Measurements from ENCODE around the gene BMPR1A. TPM values are rescaled to one million over a fixed set of nuclear protein-coding genes. Genes with fewer than 3 reads are reported as not detected.

BMPR1A gene
- total and polyA plus RNA-seq, 9 of the 15 experiments (the other 6 are each of a cell fraction or from before 2014, with no cell fraction given) = 1.6 to 17.5 (median 9.1) TPM

DNA sequence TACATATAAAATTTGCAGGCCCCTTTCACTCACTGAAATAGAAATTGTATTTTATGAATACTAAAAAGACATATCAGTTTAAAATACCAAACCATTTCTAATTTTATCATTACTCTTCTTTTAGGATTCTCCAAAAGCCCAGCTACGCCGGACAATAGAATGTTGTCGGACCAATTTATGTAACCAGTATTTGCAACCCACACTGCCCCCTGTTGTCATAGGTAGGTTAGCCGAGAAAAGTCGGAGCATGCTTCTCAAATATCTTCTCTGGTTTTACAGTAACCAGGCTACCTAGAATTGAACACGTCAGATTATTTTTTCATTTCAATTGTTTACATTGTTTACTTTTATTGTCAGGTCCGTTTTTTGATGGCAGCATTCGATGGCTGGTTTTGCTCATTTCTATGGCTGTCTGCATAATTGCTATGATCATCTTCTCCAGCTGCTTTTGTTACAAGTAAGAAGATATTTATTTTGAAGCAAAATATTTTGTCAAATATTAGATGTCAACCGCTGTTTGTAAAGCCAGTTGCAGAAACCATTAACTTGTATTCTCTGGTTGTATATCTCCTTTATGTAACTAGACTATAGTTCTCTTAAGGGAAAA is 143.4 kb downstream of the BMPR1A start (continued):
- TF ChIP-seq, protein P1, sequence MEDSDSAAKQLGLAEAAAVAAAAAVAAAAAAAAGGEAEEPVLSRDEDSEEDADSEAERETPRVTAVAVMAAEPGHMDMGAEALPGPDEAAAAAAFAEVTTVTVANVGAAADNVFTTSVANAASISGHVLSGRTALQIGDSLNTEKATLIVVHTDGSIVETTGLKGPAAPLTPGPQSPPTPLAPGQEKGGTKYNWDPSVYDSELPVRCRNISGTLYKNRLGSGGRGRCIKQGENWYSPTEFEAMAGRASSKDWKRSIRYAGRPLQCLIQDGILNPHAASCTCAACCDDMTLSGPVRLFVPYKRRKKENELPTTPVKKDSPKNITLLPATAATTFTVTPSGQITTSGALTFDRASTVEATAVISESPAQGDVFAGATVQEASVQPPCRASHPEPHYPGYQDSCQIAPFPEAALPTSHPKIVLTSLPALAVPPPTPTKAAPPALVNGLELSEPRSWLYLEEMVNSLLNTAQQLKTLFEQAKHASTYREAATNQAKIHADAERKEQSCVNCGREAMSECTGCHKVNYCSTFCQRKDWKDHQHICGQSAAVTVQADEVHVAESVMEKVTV (CRISPR knock-in tag; IDR thresholded peaks at IDR 0.05) = peak; percentile 65
- TF ChIP-seq TFAM (CRISPR knock-in tag; conservative IDR thresholded peaks at IDR 0.05) = no peak
- no peak for TF ChIP-seq MCM3 (IDR thresholded peaks at IDR 0.05)
- TF ChIP-seq, protein P2, sequence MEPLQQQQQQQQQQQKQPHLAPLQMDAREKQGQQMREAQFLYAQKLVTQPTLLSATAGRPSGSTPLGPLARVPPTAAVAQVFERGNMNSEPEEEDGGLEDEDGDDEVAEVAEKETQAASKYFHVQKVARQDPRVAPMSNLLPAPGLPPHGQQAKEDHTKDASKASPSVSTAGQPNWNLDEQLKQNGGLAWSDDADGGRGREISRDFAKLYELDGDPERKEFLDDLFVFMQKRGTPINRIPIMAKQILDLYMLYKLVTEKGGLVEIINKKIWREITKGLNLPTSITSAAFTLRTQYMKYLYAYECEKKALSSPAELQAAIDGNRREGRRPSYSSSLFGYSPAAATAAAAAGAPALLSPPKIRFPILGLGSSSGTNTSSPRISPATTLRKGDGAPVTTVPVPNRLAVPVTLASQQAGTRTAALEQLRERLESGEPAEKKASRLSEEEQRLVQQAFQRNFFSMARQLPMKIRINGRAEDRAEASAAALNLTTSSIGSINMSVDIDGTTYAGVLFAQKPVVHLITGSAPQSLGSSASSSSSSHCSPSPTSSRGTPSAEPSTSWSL (CRISPR knock-in tag; IDR thresholded peaks at IDR 0.05; ENCODE audit: borderline replicate concordance) = no peak
- TF ChIP-seq MBD2 (IDR thresholded peaks at IDR 0.05; ENCODE audit: borderline replicate concordance, low read depth) = no peak
- TF ChIP-seq, protein P3, sequence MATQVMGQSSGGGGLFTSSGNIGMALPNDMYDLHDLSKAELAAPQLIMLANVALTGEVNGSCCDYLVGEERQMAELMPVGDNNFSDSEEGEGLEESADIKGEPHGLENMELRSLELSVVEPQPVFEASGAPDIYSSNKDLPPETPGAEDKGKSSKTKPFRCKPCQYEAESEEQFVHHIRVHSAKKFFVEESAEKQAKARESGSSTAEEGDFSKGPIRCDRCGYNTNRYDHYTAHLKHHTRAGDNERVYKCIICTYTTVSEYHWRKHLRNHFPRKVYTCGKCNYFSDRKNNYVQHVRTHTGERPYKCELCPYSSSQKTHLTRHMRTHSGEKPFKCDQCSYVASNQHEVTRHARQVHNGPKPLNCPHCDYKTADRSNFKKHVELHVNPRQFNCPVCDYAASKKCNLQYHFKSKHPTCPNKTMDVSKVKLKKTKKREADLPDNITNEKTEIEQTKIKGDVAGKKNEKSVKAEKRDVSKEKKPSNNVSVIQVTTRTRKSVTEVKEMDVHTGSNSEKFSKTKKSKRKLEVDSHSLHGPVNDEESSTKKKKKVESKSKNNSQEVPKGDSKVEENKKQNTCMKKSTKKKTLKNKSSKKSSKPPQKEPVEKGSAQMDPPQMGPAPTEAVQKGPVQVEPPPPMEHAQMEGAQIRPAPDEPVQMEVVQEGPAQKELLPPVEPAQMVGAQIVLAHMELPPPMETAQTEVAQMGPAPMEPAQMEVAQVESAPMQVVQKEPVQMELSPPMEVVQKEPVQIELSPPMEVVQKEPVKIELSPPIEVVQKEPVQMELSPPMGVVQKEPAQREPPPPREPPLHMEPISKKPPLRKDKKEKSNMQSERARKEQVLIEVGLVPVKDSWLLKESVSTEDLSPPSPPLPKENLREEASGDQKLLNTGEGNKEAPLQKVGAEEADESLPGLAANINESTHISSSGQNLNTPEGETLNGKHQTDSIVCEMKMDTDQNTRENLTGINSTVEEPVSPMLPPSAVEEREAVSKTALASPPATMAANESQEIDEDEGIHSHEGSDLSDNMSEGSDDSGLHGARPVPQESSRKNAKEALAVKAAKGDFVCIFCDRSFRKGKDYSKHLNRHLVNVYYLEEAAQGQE (IDR thresholded peaks at IDR 0.05; ENCODE audit: borderline replicate concordance) = peak; percentile 72; the same call in 1 of the 2 replicates
- TF ChIP-seq, protein P3 (CRISPR knock-in tag; IDR thresholded peaks at IDR 0.05; ENCODE audit: low read depth) = no peak
- TF ChIP-seq, protein P4, sequence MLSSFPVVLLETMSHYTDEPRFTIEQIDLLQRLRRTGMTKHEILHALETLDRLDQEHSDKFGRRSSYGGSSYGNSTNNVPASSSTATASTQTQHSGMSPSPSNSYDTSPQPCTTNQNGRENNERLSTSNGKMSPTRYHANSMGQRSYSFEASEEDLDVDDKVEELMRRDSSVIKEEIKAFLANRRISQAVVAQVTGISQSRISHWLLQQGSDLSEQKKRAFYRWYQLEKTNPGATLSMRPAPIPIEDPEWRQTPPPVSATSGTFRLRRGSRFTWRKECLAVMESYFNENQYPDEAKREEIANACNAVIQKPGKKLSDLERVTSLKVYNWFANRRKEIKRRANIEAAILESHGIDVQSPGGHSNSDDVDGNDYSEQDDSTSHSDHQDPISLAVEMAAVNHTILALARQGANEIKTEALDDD (IDR thresholded peaks at IDR 0.05) = no peak
- TF ChIP-seq, protein P5, sequence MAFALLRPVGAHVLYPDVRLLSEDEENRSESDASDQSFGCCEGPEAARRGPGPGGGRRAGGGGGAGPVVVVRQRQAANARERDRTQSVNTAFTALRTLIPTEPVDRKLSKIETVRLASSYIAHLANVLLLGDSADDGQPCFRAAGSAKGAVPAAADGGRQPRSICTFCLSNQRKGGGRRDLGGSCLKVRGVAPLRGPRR (CRISPR knock-in tag; IDR thresholded peaks at IDR 0.05) = no peak
- TF ChIP-seq HDAC6 (IDR thresholded peaks at IDR 0.05; ENCODE audit: low read depth, low read length) = no peak
- TF ChIP-seq, protein P6, sequence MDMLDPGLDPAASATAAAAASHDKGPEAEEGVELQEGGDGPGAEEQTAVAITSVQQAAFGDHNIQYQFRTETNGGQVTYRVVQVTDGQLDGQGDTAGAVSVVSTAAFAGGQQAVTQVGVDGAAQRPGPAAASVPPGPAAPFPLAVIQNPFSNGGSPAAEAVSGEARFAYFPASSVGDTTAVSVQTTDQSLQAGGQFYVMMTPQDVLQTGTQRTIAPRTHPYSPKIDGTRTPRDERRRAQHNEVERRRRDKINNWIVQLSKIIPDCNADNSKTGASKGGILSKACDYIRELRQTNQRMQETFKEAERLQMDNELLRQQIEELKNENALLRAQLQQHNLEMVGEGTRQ (CRISPR knock-in tag; IDR thresholded peaks at IDR 0.05) = no peak

Measured in K562 (cell line).